Neural cell (in vitro differentiated cells): Measurements from ENCODE around the gene AJUBA.

ENCODE experiments used
- EZH2 ChIP-seq: fragments of 200-600, 300-800 bp; shearing (Covaris generic), sonication (generic); IDR thresholded peaks from 2 replicates; pipeline ENCODE4 v1.6.1; 2014; ENCODE audit warnings: antibody characterized with exemption, low read length, borderline replicate concordance, mild to moderate bottlenecking; ENCODE audit not compliant: insufficient read depth, poor library complexity, severe bottlenecking
- RAD21 ChIP-seq: fragments of 450-650 bp; conservative IDR thresholded peaks from 2 replicates; pipeline ENCODE4 v1.6.1; 2014; ENCODE audit warnings: antibody characterized with exemption, mild to moderate bottlenecking, moderate library complexity
- TAF1 ChIP-seq: IDR thresholded peaks from 2 replicates; pipeline ENCODE4 v1.6.1; 2012; ENCODE audit warnings: low read depth
- TF ChIP-seq, protein P1 (sequence below): fragments of 450-650 bp; IDR thresholded peaks from 2 replicates; pipeline ENCODE4 v1.5.1; 2014; ENCODE audit warnings: antibody characterized with exemption, mild to moderate bottlenecking, moderate library complexity; ENCODE audit not compliant: poor library complexity, severe bottlenecking

DNA sequence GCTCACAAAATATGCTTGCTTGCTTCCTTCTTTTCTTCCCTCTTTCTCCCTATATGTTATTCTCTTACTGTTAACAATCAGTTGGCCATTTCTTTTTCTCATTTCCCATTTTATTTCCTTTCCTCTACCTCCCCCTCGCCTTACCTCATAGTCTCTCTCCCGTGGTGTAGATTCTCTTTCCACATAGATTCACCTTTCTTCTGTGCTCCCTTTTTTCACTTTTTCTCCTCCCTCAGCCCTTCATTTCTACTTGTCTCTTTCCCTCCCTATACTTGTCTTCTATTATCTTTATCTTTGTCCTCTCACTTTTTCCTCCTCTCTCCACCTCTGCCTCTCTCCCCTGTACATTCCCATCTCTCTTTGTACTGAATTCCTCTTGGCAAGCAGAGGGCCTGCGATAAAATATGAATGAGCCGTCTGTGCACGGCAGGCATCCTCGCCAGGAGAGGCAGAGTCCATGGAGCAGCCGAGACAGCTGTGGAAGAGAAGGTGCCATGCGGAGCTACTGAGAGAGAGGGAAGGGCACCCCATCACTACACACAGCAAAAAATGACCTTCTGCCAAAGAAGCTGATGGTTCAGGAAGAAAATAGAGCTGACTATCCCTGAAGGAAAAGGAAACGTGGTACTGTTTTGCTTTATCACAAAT is 15.4 kb upstream of the AJUBA start:
- no peak for TF ChIP-seq EZH2
- TF ChIP-seq, protein P1, sequence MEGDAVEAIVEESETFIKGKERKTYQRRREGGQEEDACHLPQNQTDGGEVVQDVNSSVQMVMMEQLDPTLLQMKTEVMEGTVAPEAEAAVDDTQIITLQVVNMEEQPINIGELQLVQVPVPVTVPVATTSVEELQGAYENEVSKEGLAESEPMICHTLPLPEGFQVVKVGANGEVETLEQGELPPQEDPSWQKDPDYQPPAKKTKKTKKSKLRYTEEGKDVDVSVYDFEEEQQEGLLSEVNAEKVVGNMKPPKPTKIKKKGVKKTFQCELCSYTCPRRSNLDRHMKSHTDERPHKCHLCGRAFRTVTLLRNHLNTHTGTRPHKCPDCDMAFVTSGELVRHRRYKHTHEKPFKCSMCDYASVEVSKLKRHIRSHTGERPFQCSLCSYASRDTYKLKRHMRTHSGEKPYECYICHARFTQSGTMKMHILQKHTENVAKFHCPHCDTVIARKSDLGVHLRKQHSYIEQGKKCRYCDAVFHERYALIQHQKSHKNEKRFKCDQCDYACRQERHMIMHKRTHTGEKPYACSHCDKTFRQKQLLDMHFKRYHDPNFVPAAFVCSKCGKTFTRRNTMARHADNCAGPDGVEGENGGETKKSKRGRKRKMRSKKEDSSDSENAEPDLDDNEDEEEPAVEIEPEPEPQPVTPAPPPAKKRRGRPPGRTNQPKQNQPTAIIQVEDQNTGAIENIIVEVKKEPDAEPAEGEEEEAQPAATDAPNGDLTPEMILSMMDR = no peak
- TF ChIP-seq RAD21 = no peak
- no peak for TF ChIP-seq TAF1
